NCI-H1105 (cell line): Measurements from ENCODE around the gene KDM5C.

Experiments
- DNase-seq: peaks from one replicate; lab custom pipeline; 2025; lab: John Stamatoyannopoulos, UW

Gene KDM5C

DNA sequence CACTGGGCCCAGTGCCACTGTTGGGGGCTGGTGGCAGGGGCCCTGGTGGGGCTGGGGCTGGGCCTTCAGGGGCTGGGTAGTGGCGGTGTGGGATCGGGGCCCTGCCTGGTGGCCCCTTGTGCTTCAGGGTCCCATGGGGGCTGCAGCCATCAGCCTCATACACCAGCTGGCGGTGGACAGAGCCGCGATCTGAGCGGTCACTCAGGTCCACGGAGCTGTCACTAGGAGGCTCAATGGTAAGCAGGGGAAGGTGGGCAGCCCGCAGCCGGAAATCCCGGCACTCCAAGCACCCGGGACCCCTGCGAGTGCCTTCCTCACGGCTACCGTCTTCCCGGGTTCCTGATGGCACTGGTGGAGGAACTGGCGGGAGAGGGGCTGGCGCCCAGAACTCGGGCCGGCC is 25.5 kb upstream of the KDM5C start:
- no peak for DNase-seq

- no peak for DNase-seq
Measured at GRCh38 chrX:53249408-53250042, 24.5 kb upstream of the KDM5C start.

DNA sequence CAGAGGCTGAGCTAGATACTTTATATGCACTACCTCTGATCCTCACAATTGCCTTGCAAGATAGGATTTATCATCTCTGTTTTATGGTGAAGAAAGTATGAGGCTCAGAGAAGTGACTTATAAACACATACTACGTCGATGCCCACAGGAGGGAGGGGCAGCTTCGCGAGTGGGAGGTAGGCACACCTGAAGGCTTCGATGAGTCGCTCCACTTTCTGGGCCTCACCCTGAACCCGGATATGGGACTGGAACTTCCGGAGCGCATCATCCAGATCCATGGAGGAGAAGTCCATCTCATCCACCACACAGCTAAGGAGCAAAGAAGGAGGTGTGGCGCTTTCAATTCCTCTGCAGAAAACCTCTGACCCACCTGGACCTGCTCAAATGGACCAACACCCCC is 22.9 kb upstream of the KDM5C start:
- no peak for DNase-seq

- no peak for DNase-seq
Measured at GRCh38 chrX:53246231-53246630, 21.2 kb upstream of the KDM5C start.

GRCh38 chrX:53244610-53245009 is 19.6 kb upstream of the KDM5C start:
- no peak for DNase-seq

DNA sequence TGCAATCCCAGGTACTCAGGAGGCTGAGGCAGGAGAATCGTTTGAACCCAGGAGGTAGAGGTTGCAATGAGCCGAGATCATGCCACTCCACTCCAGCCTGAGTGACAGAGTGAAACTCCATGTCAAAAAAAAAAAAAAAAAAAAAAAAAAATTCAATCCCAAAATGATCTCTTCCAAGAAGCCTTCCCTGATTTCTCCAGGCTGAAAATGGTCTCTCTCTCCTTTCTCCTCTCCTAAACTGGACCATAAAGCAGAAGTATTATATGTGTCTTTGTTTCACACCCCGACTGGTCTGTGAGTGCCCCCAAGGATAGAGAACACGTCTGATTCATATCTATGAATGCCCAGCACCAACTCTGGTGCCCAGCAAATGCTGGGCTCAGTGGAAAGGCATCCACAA is 17.3 kb upstream of the KDM5C start:
- no peak for DNase-seq

DNA sequence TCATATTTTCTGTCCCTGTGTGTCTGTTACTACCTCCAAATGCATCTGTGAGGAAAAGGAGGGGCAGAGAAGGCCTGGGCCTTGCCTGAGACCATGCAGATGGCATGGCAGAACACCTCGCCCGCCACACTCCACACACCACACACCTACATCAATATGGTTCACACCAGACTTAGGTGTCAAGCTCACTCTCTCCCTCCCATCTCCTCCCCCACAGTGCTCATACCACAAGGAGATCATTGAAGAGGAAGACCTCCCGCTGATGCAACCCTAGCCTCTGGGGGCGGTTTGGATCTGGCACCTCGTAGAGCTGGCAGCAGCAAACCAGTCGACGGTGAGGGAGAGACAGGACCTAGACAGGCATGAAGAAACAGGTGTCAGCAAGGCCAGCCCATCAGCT is 16.6 kb upstream of the KDM5C start:
- DNase-seq, result no peak

- DNase-seq, result no peak
Measured at GRCh38 chrX:53239474-53239873, 14.5 kb upstream of the KDM5C start.

GRCh38 chrX:53237056-53237455 is 12.0 kb upstream of the KDM5C start:
- DNase-seq, result no peak

DNA sequence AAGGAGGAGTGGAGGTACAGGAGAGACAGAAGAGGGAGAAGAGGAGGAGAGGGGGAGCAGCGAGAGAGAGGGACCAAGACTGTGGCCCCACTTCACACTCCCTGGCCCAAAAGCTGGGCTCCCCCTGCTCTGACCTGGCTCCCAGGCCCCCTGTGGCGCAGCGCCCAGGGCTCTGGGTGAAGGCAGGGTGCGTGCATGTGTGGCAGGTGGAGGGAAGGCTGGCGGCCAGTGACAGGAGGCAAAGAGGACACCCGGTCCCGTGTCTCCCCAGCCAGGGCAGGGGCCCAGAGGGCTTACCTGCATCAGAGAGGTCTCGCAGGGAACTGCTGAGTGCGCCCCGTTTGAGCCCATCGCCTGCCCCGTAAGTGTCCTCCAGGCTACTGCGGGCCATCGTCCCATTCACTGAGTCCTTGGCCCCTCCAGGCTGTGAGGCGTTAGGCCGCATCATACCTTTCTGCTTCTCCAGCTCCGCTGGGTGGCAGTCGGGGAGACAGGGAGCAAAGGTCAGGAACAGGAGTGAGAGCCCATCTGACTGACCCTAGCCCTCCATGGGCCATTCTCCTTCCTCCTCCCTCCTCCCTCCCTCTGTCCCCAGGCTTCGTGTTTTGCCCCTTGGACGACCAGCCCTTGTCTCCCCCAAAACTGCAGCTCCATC is 11.1 kb upstream of the KDM5C start:
- DNase-seq, result no peak

DNA sequence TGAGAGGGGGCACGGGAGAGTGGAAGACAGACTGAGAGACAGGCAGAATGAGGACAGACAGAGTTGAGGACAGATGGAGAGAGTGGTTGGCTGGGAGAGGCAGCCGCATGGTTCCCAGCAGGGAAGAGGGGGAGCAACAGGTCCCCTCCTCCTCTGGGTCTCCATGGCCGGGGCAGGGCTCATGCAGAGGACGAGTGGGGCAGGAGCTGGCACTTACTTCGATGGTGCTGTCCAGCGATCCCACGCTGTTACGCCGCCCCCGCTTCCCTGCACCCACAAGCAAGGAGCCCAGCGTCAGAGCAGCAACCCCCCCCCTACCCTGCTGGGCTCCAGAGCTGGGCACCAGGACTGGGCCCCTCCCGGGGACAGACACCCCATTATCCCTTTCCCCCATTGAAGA is 10.6 kb upstream of the KDM5C start:
- no peak for DNase-seq

DNA sequence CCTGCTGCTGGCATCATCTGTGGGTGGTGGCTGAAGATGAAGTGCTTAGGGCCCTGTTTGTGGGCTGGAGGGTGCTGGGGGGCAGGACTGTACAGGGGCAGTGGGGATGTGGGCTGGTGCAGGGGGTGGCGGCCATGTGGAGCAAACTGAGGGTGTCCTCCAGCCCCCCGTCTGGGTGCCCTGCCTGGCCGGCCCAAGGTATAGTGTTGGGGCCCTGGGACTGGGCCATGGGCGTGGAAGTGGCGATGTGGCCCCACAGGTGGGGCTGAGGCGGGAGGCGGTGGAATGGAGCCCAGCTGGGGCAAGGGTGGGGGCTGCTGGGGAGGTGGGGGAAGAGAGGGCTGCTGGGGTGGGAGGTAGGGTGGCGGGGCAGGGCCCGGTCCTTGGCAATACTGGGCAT is 9.5 kb upstream of the KDM5C start:
- no peak for DNase-seq

DNA sequence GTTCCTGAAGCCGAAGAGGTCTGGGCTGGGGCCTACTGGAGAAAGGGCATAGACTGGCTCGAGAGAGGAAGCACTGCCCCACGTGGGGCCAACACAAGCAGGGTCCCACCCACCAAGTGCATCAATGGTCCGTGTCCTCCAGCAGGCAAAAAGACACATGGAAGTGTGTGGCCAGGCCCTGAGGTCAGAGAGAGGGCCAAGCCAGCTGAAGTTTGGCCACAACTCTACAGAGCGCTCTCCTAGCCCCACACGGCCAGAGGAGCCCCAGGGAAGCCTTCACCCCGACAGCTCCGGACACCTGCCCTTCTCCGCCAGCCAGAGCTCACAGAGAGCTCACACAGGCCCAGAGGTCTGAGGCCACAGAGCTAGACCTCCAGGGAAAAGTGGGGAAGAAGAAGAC is 8.5 kb upstream of the KDM5C start:
- no peak for DNase-seq

- no peak for DNase-seq
Measured at GRCh38 chrX:53230116-53230515, 5.1 kb upstream of the KDM5C start.

DNA sequence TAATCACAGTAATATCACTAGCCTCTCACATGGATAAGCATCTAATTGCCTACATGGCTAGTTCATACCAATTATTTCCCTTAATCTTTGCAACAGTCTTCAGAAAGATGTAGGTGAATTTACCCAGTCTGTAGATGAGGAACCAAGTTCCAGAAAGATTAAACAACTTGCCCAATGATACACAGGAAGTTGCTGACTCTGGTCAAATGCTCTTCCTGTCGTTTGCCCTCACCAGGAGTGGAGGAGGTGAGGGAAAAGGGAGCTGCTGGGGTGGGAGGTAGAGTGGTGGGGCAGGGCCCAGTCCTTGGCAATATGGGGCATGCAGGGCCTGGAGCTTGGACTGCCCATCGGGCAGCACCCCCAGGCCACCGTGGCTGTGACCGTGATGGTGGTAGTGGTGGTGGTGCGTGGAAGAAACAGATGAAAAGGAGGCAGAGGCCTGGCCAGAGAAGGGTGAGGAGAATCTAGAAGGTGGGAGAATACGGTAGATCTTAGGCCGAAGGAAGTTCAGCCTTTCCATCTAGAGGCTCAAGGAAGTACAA is 2.3 kb upstream of the KDM5C start:
- no peak for DNase-seq

DNA sequence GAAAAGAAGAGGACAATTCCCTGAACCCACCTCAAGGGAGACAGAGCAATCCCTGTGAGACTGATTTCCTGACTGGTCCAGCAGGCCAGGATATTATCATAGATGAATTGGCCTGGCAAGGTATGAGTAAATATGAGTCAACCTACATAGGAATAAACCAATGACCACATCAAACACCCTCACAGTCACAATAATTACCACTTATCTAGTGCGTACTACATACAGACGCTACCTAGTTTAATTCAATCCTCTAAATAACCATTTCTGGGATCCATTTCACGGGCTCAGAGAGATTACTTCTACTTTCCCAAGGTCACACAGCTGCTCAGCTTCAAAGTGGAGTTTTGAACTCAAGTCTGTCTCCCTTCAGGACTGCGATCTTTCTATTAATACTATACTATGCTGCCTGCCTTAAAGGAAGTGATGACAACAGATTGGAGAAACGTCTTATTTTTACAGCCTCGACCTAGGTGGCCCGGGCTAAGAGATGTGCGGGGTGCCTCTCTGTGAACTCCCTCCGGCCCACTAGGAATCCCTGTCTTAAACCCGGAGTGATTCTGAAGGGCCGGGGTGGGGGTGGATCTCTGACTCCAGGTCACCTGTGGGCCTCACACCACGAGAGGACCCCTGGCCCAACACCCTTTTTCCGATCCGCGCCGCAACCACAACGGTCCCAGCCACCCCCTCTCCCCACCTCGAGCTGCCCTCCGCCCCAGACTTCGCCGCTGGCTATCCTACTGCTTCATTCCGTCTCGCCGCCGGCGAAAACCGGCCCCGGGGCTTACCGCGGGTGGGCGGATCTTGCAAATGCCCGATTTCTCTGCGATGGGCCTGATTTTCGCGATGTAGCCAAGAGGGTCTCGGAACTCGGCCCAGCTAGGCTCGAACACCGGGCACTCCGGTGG is 800 bp downstream of the KDM5C start:
- DNase-seq, result no peak

- DNase-seq, result no peak
Measured at GRCh38 chrX:53223068-53223693, 1.8 kb downstream of the KDM5C start.

DNA sequence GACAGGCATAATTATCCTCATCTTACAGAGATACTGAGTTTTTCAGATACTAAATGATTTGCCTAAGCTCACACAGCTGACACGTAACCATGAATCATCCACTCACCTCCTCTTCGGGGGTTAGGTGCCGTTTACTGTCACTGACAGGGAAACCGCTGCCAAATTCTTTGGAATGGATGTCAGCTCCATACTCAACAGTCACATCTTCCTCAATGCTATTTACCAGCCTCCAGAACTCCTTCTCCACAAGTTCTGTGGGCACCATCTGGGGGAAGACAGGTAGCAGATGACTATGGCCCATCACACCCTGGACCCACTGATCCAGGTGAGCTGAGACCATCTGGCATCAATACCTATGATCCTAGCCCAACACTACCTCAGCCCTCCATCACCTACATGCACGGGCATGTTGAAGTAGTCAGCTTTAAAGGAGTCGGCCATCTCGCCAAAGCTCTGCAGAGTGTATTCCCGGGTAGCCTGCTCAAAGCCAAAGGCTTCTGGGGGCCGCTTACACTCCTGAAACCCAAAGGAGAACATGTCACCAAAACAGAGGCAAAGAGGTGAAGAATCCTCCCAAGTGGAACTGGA is 13.5 kb downstream of the KDM5C start:
- no peak for DNase-seq

DNA sequence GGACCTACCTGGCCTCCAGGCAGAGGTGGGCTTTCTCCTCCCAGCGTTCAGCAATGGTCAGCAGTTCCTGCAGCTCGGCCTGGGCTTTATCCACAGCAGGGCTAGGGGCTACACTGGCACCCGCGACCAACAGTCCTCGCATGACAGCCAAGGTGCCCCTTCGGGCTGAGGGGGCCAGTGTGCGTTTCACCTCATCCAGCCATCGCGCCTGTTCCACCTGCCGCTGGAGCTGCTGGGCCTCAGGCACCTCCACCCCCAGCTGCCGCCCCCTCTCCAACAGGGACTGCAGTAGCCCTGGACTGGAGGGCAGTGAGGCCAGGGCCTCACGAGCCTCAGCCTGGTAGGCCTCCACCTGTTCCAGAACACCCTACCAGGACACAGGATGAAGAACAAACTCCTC is 28.3 kb downstream of the KDM5C start:
- no peak for DNase-seq

- no peak for DNase-seq
Measured at GRCh38 chrX:53195401-53195800, 29.6 kb downstream of the KDM5C start.

GRCh38 chrX:53194308-53194707 is 30.7 kb downstream of the KDM5C start:
- no peak for DNase-seq

DNA sequence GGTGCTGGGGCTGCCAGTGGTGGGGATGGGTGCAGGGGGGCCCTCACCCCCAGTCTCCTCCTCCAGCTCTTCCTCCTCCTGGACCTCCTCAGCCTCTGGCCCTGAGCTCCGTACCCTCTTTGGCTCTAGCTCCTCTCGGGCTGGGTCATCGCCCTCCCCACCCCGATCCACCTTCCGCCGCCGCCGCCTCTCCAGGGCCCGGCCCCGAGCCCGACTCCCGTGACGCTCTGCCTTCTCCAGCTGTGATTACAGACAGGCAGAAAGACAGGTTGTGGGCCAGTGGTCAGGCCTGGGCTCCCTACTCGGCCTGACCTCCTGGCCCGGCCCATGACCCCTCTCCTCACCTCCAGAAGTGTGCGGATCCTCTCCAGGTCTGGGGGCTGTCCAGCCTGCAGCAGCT is 31.9 kb downstream of the KDM5C start:
- no peak for DNase-seq
